Fibroblast of mammary gland (primary cell): ENCODE measurements around the gene MRPL16.
A peak's percentile ranks its signal among the peaks of the same experiment; 100 is the strongest.

Experiments used
- DNase-seq: peaks from one replicate; pipeline ENCODE4 v3.0.0-alpha.2; 2010; ENCODE audit warnings: low read depth
- H3K4me3 ChIP-seq: 2 replicates; pipeline ENCODE4 v1.5.1; 2011; ENCODE audit warnings: low read depth, mild to moderate bottlenecking, low read length, moderate library complexity; ENCODE audit not compliant: control insufficient read depth
- TF ChIP-seq, protein P1 (sequence below): conservative IDR thresholded peaks from 2 replicates; pipeline ENCODE4 v1.5.1; 2011; ENCODE audit warnings: low read depth, low read length, inconsistent platforms; ENCODE audit not compliant: control insufficient read depth, insufficient read depth

Gene MRPL16

DNA sequence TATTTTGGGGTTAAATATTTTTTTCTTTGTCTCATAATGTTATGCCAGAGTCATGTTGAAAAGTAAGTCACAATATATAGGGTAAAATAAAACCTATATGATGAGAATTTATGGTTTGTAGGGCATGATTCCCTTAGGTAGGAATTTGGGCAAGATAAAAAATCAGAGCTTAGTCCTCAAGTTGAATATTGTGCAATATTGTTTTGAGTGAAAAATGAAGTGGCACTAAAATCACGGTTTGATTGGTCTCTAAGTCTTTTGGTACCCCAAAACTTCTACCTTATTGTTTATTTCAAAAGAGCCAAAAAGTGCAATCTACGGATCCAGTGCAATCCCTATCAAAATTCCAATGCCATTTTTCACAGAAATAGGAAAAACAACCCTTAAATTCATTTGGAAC lies 1.6 kb upstream of the MRPL16 start:
- TF ChIP-seq, protein P1, sequence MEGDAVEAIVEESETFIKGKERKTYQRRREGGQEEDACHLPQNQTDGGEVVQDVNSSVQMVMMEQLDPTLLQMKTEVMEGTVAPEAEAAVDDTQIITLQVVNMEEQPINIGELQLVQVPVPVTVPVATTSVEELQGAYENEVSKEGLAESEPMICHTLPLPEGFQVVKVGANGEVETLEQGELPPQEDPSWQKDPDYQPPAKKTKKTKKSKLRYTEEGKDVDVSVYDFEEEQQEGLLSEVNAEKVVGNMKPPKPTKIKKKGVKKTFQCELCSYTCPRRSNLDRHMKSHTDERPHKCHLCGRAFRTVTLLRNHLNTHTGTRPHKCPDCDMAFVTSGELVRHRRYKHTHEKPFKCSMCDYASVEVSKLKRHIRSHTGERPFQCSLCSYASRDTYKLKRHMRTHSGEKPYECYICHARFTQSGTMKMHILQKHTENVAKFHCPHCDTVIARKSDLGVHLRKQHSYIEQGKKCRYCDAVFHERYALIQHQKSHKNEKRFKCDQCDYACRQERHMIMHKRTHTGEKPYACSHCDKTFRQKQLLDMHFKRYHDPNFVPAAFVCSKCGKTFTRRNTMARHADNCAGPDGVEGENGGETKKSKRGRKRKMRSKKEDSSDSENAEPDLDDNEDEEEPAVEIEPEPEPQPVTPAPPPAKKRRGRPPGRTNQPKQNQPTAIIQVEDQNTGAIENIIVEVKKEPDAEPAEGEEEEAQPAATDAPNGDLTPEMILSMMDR = no peak
- H3K4me3 ChIP-seq = no peak overlapping the region
- DNase-seq = no peak

DNA sequence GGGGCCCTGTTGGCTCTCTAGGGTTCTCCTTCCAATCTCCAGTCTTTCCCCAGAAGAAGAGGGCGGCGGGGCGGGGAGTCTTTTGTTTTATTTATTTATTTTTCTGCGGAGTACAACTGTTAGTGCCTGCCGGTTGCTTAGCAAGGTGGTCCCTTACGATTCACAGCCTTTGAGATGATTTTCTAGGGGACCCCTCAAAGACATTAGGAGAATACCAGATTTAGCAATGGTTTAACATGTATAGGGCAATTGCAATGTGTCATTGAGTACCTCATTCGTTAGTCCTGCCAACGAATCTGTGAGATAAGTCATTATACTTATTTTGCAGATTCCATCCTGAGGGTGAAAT lies 307 bp upstream of the MRPL16 start:
- TF ChIP-seq, protein P1 = no peak
- H3K4me3 ChIP-seq = peak overlapping the region; percentile 99
- DNase-seq = no peak

GRCh38 chr11:59807047-59807610 lies 3.4 kb downstream of the MRPL16 start:
- no peak overlapping the region for H3K4me3 ChIP-seq
- TF ChIP-seq, protein P1 = no peak
- no peak for DNase-seq

- TF ChIP-seq, protein P1 = no peak
- DNase-seq = no peak
- H3K4me3 ChIP-seq = no peak overlapping the region
Measured at GRCh38 chr11:59804061-59804460, 6.5 kb downstream of the MRPL16 start.

DNA sequence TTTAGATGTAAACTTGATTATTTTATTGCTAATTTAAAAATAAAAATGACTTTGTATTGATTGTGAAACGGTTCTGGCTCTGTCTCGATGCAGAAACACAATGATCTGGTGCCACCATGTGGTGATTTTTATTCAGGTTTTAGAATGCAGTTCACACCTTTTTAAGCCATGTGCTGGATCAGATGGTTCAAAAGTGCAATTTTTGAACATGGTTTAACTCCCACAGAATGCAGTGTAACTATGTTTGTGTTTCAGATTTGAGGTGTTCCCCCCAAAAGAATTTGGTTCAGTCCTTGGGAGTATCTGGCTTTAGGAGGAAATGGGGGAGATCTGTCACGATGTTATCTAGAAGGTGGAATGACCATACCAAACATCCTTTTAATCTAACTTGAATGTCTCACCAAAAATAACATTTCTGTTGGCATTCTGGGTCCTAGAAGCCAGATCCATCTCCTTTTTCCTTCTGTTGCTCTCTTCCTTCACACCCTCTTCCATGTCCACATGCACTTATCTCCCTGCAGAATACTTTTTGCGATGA lies 7.9 kb downstream of the MRPL16 start:
- TF ChIP-seq, protein P1 = peak; percentile 58
- peak; percentile 68 for DNase-seq
- H3K4me3 ChIP-seq = no peak overlapping the region

GRCh38 chr11:59801981-59802638 lies 8.5 kb downstream of the MRPL16 start:
- DNase-seq = peak; percentile 49
- TF ChIP-seq, protein P1 = no peak
- H3K4me3 ChIP-seq = no peak overlapping the region
